Body of pancreas (tissue), 4 donors: ENCODE measurements around the gene NRARP. TPM values are rescaled to one million over a fixed set of nuclear protein-coding genes. Genes with fewer than 3 reads are reported as not detected.

Experiments used
- ATAC-seq: fragments of 150-250 bp; one replicate; pipeline ENCODE4 v1.9.1; 2016
- DNase-seq, 4 donors: peaks; one replicate each; pipeline ENCODE4 v3.0.0-alpha.2; 2019
- H3K27ac ChIP-seq, 4 donors: fragments of 200-600 bp; sonication (generic); 1 replicate in 3 of 4; 2 replicates in 1 of 4; pipeline versions ENCODE4 v1.5.1 to v1.6.1; 2016 to 2019; ENCODE audit warnings: mild to moderate bottlenecking in 1 of 4, mixed read lengths in 1 of 4, moderate library complexity in 1 of 4
- H3K27me3 ChIP-seq, 2 donors: fragments of 200-600 bp; sonication (generic); one replicate each; pipeline ENCODE4 v1.6.0; 2016; ENCODE audit warnings: mild to moderate bottlenecking in 1 of 2
- H3K36me3 ChIP-seq, 2 donors: fragments of 200-600 bp; sonication (generic); replicated peaks in 1 of 2; 2 replicates each; pipeline ENCODE4 v1.5.1; 2016; ENCODE audit warnings: low read depth in 2 of 2; ENCODE audit not compliant: insufficient read depth in 1 of 2
- H3K4me1 ChIP-seq: fragments of 200-600 bp; sonication (generic); one replicate; pipeline ENCODE4 v1.6.0; 2016
- H3K4me3 ChIP-seq, 2 donors: fragments of 200-600 bp; sonication (generic); 1 replicate in 1 of 2; 2 replicates in 1 of 2; pipeline ENCODE4 v1.5.1; 2016 to 2019
- H3K9me3 ChIP-seq, 3 donors: fragments of 200-600 bp; sonication (generic); 1 replicate in 2 of 3; 2 replicates in 1 of 3; pipeline ENCODE4 v1.5.1; 2016
- CTCF ChIP-seq, 7 experiments: fragments of 450-650 bp in 4 of 7; fragments of 200-600 bp in 3 of 7; sonication (generic) in 3 of 7; IDR thresholded peaks; one replicate each; pipeline ENCODE4 v1.5.1; 2016 to 2019; ENCODE audit warnings: antibody characterized with exemption in 7 of 7
- POLR2A ChIP-seq, 3 donors: fragments of 450-650 bp; IDR thresholded peaks; one replicate each; pipeline ENCODE4 v1.6.1; 2016; ENCODE audit warnings: antibody characterized with exemption in 3 of 3, mild to moderate bottlenecking in 2 of 3
- WGBS, 2 donors: methylation state at CpG; one replicate each; pipeline ENCODE4 v1.1.5; 2017; 5-methylcytosine and 5-hydroxymethylcytosine counted together
- intact Hi-C: fragments of 100-400 bp; cut with DNase I; formaldehyde crosslinking; loops from one replicate; pipeline ENCODE4 v1.15.1; 2023
- total RNA-seq, 2 donors: library from RNA; depleted of rRNA; stranded (reverse); fragments of >200 nt; gene quantifications; one replicate each; pipeline ENCODE4 v1.1.0, GENCODE V29; 2016

Gene NRARP
- total RNA-seq, 2 donors from 2014 or later = 18.4 to 24.4 TPM

DNA sequence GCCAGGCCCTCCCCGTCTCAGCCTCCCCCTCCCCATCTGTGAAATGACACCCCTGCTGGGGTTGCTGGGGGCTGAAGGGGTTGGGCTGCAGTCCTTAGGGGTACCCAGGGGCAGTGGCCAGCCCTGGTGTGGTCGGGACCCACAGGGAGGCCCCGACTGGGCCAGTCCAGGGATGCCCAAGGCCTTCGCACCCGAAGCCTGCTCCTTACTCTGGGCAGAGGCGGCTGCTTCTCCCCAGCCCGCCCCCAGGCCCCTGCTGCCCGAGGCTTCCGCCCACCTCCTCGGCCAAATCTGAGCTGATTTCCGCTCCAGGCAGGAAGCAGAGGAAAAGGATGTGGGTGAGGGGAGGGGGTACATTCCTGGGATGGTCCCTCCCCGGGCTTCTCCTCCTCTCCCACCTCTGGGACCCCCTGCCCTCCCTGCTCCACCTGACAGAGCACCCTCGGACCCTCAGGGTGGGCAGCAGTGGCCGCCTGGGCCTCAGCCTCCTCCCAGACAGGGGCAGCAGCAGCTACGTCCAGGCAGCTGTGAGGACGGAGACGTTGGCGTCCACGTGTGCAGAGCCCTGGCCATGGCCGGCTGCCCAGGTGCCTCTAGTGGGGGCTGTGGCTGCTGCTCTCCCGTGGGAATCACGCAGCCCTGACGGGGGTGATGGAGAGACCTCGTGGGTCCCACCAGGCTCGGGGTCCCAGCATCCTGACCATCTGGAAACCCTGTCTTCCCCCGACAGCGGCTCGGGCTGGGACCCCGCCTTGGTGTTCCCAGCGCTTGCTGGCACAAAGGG is 4.2 kb upstream of the NRARP start:
- DNase-seq = peak; percentile 39 to 63 (median 45)

DNA sequence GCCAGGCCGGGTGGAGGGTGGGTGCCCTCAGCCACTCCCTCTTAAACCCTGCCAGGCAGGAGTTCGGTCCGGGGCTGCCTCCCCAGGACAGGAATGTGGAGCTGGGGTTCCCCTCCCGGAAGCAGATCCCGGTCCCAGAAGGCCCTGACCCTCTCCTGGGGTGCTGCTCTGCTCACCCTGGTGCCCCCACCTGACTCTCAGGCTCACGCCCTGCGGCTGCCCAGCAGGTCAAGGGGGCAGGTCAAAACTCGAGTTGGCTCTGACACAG is 3.7 kb upstream of the NRARP start:
- ATAC-seq = no peak
- WGBS, 2 donors = 3% methylated on average over 8 of the region's 8 CpGs; no CpG with 5 or more reads in 1 of the 2 donors
- H3K4me3 ChIP-seq = peak overlapping the region in 1 of 2 donors; percentile 19
- TF ChIP-seq CTCF (IDR thresholded peaks at IDR 0.05) (no peak), POLR2A (IDR thresholded peaks at IDR 0.05) (no peak)
- no peaks in the 10 kb centered on the region for H3K27me3 ChIP-seq
- no peaks in the 10 kb centered on the region for H3K36me3 ChIP-seq
- DNase-seq = no peak
- H3K4me1 ChIP-seq = peaks cover 84% of the 10 kb centered on the region
- intact Hi-C loops = no loop called here
- no peaks in the 10 kb centered on the region for H3K9me3 ChIP-seq
- H3K27ac ChIP-seq = peak overlapping the region; percentile 95 to 99 (median 96)

More for the DNA sequence above, 4.2 kb upstream of the NRARP start:
- TF ChIP-seq POLR2A (IDR thresholded peaks at IDR 0.05) = peak in 1 of 3 donors; percentile 22
- TF ChIP-seq CTCF (IDR thresholded peaks at IDR 0.05) = no peak
- no peaks in the 10 kb centered on the region for H3K9me3 ChIP-seq
- H3K36me3 ChIP-seq = no peaks in the 10 kb centered on the region
- ATAC-seq = no peak
- peaks cover 89% of the 10 kb centered on the region for H3K4me1 ChIP-seq
- H3K27ac ChIP-seq = peak overlapping the region; percentile 95 to 99 (median 96)
- WGBS, 2 donors = 8 to 20% methylated on average over 3 to 30 of the region's 30 CpGs
- intact Hi-C loops = no loop called here
- H3K27me3 ChIP-seq = no peaks in the 10 kb centered on the region
- H3K4me3 ChIP-seq = peak overlapping the region in 1 of 2 donors; percentile 19

DNA sequence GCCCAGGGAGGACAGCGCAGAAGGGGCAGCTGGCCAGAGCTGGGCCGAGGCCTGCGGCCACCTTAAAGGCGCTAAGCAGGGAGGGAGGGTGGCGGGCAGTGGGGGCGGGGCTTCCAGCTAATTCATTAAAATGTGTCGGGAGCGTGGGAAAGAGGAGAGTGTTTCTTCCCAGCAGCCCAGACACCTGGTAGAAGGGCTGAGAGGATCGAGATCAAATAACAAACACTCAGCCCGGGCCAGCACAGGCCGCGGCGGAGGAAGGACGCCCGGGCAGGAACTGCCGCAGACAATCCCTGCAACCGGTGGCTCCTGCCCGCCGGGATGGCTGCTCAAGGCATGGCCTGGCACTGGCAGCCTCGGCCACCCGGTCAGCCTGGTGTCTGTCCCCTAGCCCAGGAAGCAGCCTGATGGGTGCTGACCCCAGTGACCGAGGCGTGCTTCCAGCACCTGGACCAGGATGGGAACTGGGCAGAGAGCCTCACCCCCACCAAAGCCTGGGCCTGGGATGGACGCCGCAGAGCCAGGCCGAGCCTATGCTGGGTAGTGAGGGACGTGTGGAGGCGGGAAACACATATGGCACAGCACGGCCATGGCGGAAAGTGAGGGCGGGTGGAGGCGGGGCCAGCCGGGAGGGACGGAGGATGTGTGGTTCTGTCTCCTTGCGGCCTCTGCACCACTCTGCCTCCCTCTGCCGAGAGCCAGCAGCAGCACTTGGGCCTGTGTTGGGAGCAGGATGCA is 3.2 kb upstream of the NRARP start:
- ATAC-seq (peak; percentile 43), DNase-seq (peak; percentile 90 to 95 (median 94))
- no peaks in the 10 kb centered on the region for H3K9me3 ChIP-seq
- H3K27me3 ChIP-seq = no peaks in the 10 kb centered on the region
- peak overlapping the region; percentile 19 for H3K4me3 ChIP-seq
- H3K36me3 ChIP-seq = no peaks in the 10 kb centered on the region
- TF ChIP-seq POLR2A (IDR thresholded peaks at IDR 0.05) (peak; percentile 88 to 95 (median 95)), CTCF (IDR thresholded peaks at IDR 0.05) (peak in 2 of 7 experiments; percentile 9 to 18)
- H3K27ac ChIP-seq = peak overlapping the region; percentile 95 to 99 (median 96)
- intact Hi-C loops = no loop called here
- WGBS, 2 donors = 5 to 6% methylated on average over 4 to 36 of the region's 36 CpGs
- H3K4me1 ChIP-seq = peaks cover 83% of the 10 kb centered on the region

GRCh38 chr9:137304383-137305059 is 2.5 kb upstream of the NRARP start:
- intact Hi-C loops = no loop called here
- H3K36me3 ChIP-seq = no peaks in the 10 kb centered on the region
- TF ChIP-seq CTCF (IDR thresholded peaks at IDR 0.05) (no peak), POLR2A (IDR thresholded peaks at IDR 0.05) (no peak)
- peak overlapping the region; percentile 95 to 99 (median 96) for H3K27ac ChIP-seq
- peak in 2 of 4 donors; percentile 32 to 37 for DNase-seq
- 0 to 14% methylated on average over 2 to 14 of the region's 16 CpGs for WGBS, 2 donors
- peaks cover 83% of the 10 kb centered on the region for H3K4me1 ChIP-seq
- no peak overlapping the region for H3K4me3 ChIP-seq
- no peak for ATAC-seq
- no peaks in the 10 kb centered on the region for H3K9me3 ChIP-seq
- H3K27me3 ChIP-seq = no peaks in the 10 kb centered on the region
